Calu3 (cell line): Measurements from ENCODE around the gene COPRS. TPM values are rescaled to one million over a fixed set of nuclear protein-coding genes. Genes with fewer than 3 reads are reported as not detected.

Source experiments
- BruUV-seq: library from RNA; stranded (reverse); fragments of 400-500 nt; replicated peaks from 2 replicates; lab custom pipeline; 2021; lab: Mats Ljungman, UMichigan
- CTCF ChIA-PET: fragments of 300-600 bp; sonication (Branson Sonifier 250); formaldehyde crosslinking; loops from one replicate; lab custom pipeline; 2022; ENCODE audit warnings: antibody characterized with exemption; lab: Charles Lee
- DNase-seq: peaks from one replicate; pipeline ENCODE4 v3.0.0; 2022
- H3K27ac Mint-ChIP-seq: one replicate; pipeline ENCODE4 v1.8.0; 2022; ENCODE audit warnings: mixed read lengths; ENCODE audit not compliant: unreplicated experiment
- H3K27me3 Mint-ChIP-seq: one replicate; pipeline ENCODE4 v1.8.0; 2022; ENCODE audit warnings: mixed read lengths; ENCODE audit not compliant: unreplicated experiment
- H3K36me3 Mint-ChIP-seq: one replicate; pipeline ENCODE4 v1.8.0; 2022; ENCODE audit warnings: mild to moderate bottlenecking, moderate library complexity, mixed read lengths; ENCODE audit not compliant: insufficient read depth, unreplicated experiment
- H3K4me1 Mint-ChIP-seq: one replicate; pipeline ENCODE4 v1.8.0; 2022; ENCODE audit warnings: mild to moderate bottlenecking, low read depth, mixed read lengths; ENCODE audit not compliant: unreplicated experiment
- H3K4me3 Mint-ChIP-seq: one replicate; pipeline ENCODE4 v1.8.0; 2022; ENCODE audit warnings: mild to moderate bottlenecking, low read depth, moderate library complexity, mixed read lengths; ENCODE audit not compliant: unreplicated experiment
- H3K9me3 Mint-ChIP-seq: one replicate; pipeline ENCODE4 v1.8.0; 2022; ENCODE audit warnings: low read depth, mixed read lengths; ENCODE audit not compliant: unreplicated experiment
- intact Hi-C: fragments of 100-400 bp; cut with micrococcal nuclease; formaldehyde crosslinking; loops from one replicate; pipeline ENCODE4 v1.10.0; 2022; ENCODE audit not compliant: unreplicated experiment
- total RNA-seq: library from RNA; stranded (reverse); gene quantifications from 2 replicates; pipeline ENCODE4 v1.2.3, GENCODE V29; 2022
- TF ChIP-seq, protein P1 (sequence below): fragments of 200-600 bp; IDR thresholded peaks from one replicate; pipeline ENCODE4 v1.8.0; 2022; ENCODE audit warnings: antibody characterized with exemption; ENCODE audit not compliant: unreplicated experiment

COPRS gene
- total RNA-seq, 1 experiment from 2014 or later = 32.6 TPM

DNA sequence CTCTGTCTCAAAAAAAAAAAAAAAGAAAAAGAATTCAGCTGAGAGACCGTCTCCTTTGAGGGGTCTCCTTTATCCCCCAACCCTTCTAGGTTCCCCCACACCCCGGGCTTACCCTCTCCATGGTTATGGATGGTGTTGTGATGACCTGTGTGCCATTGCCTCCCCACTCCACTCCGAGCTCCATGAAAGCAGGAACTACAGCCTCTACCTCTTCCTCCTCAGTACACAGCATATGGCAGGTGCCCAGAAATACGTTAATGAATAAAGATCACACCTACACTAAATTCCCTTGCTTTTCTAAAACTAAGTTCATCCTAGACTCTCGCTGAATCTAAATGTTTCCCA, 17.2 kb downstream of the COPRS start:
- no peaks in the 10 kb centered on the region for H3K9me3 Mint-ChIP-seq
- TF ChIP-seq, protein P1, sequence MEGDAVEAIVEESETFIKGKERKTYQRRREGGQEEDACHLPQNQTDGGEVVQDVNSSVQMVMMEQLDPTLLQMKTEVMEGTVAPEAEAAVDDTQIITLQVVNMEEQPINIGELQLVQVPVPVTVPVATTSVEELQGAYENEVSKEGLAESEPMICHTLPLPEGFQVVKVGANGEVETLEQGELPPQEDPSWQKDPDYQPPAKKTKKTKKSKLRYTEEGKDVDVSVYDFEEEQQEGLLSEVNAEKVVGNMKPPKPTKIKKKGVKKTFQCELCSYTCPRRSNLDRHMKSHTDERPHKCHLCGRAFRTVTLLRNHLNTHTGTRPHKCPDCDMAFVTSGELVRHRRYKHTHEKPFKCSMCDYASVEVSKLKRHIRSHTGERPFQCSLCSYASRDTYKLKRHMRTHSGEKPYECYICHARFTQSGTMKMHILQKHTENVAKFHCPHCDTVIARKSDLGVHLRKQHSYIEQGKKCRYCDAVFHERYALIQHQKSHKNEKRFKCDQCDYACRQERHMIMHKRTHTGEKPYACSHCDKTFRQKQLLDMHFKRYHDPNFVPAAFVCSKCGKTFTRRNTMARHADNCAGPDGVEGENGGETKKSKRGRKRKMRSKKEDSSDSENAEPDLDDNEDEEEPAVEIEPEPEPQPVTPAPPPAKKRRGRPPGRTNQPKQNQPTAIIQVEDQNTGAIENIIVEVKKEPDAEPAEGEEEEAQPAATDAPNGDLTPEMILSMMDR = no peak
- DNase-seq = no peak
- BruUV-seq = no TSS peak
- intact Hi-C loops = loop anchor here (2.0 kb wide), 2 partner anchors 283 to 405 kb away; no protein-coding TSS in a partner anchor
- no peaks in the 10 kb centered on the region for H3K36me3 Mint-ChIP-seq
- no peaks in the 10 kb centered on the region for H3K4me1 Mint-ChIP-seq
- H3K27ac Mint-ChIP-seq = no peak overlapping the region
- CTCF ChIA-PET = interaction anchor here (0.5 to 2.3 kb wide), 7 partner anchors 19 to 405 kb away, joined by 3 to 16 read pairs (median 5); no protein-coding TSS in a partner anchor
- H3K27me3 Mint-ChIP-seq = no peaks in the 10 kb centered on the region
- H3K4me3 Mint-ChIP-seq = no peak overlapping the region

DNA sequence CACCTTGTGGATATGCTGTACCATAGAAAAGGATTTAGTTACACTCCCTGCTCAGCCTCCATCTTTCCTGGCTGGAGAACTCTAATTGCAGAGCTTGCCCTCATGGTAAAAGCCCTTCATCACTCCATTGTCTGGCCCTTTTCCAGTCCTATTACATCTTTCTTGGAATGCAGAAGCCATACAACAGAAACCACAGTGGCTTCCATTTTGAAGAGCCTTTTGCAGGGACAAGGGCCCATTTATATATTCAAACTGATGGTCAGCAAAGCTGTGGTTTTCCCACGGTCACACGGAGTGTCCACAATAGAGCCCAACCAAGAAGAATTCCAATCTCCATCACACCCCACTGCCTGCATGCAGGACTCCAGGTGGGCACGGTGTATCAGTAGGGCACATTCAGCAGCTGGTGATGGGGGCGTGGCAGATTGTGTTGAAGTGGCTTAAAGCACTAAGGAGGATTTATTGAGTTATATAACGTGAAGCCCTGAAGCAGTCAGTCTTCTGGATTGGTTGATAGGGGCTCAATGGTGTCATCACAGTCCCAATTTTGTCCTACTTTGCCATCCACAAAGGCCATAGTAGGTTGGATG, 20.3 kb downstream of the COPRS start:
- CTCF ChIA-PET = no interaction called here
- H3K27me3 Mint-ChIP-seq = no peaks in the 10 kb centered on the region
- TF ChIP-seq, protein P1 = no peak
- BruUV-seq = no TSS peak
- H3K27ac Mint-ChIP-seq = no peak overlapping the region
- no peaks in the 10 kb centered on the region for H3K4me1 Mint-ChIP-seq
- intact Hi-C loops = no loop called here
- no peak overlapping the region for H3K4me3 Mint-ChIP-seq
- no peak for DNase-seq
- no peaks in the 10 kb centered on the region for H3K36me3 Mint-ChIP-seq
- no peaks in the 10 kb centered on the region for H3K9me3 Mint-ChIP-seq

DNA sequence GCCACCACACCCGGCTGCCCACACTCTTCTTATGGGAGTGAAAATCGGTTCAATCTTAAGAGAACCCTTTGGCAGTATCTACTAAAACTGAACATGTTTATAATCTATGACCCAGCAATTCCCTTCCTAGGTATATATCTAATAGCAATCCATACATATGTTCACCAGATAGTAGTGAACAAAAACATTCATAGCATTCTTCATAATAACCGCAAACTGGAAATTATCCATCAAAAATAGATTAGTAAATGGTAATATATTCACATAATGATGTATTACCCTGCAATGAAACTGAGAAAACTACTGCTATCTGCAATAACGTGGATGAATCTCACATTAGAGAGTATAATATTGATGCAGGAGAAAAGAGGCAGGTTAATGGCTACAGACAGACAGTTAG, 23.1 kb downstream of the COPRS start:
- CTCF ChIA-PET = interaction anchor here (0.6 to 0.7 kb wide), 2 partner anchors 13 to 402 kb away, joined by 3 to 6 read pairs; no protein-coding TSS in a partner anchor
- H3K27me3 Mint-ChIP-seq = peaks cover 8% of the 10 kb centered on the region
- H3K9me3 Mint-ChIP-seq = no peaks in the 10 kb centered on the region
- no peaks in the 10 kb centered on the region for H3K36me3 Mint-ChIP-seq
- TF ChIP-seq, protein P1 = no peak
- intact Hi-C loops = no loop called here
- no peak overlapping the region for H3K4me3 Mint-ChIP-seq
- no peaks in the 10 kb centered on the region for H3K4me1 Mint-ChIP-seq
- no TSS peak for BruUV-seq
- no peak for DNase-seq
- no peak overlapping the region for H3K27ac Mint-ChIP-seq

DNA sequence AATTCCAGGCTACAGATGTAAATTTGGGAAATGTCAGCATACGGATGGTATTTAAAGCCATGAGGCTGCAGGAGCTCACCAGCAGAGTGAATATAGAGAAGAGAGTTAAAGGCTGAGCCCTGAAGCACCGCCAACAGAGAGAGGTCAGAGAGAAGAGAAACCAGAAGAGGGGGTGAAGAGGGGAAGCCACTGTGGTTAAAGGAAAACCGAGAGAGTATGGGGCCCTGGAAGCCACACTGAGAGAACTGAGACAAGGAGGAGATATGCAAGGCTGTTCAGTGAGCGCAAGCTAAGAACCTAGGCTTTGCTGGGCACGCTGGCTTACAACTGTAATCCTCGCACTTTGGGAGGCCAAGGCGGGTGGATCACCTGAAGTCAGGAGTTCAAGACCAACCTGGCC, 24.6 kb downstream of the COPRS start:
- no peaks in the 10 kb centered on the region for H3K4me1 Mint-ChIP-seq
- no peak overlapping the region for H3K4me3 Mint-ChIP-seq
- intact Hi-C loops = no loop called here
- H3K9me3 Mint-ChIP-seq = no peaks in the 10 kb centered on the region
- no peak overlapping the region for H3K27ac Mint-ChIP-seq
- BruUV-seq = no TSS peak
- TF ChIP-seq, protein P1 = no peak
- no peaks in the 10 kb centered on the region for H3K36me3 Mint-ChIP-seq
- peaks cover 10% of the 10 kb centered on the region for H3K27me3 Mint-ChIP-seq
- CTCF ChIA-PET = no interaction called here
- DNase-seq = no peak
